NCI-H187 (cell line): ENCODE results near the gene CD226.
"Not testable (repeated sequence)": the region's sequence is repeated elsewhere in the genome, so short reads cannot be mapped to it uniquely, and the experiment has no call there.

Experiments used
- DNase-seq, 2 experiments: peaks; one replicate each; lab custom pipeline; 2025; lab: John Stamatoyannopoulos, UW

Gene CD226

GRCh38 chr18:69908838-69909237 is 38.8 kb downstream of the CD226 start:
- DNase-seq: no peak

- DNase-seq: no peak
Observed at GRCh38 chr18:69906765-69907164, 40.9 kb downstream of the CD226 start.

- no peak for DNase-seq
Observed at GRCh38 chr18:69900941-69901340, 46.7 kb downstream of the CD226 start.

GRCh38 chr18:69899154-69899923 is 48.3 kb downstream of the CD226 start:
- not testable (repeated sequence) for DNase-seq

GRCh38 chr18:69898241-69898861 is 49.3 kb downstream of the CD226 start:
- DNase-seq: no peak

GRCh38 chr18:69897397-69898108 is 50.1 kb downstream of the CD226 start:
- DNase-seq: no peak

GRCh38 chr18:69895066-69896047 is 52.3 kb downstream of the CD226 start:
- DNase-seq: no peak

GRCh38 chr18:69894467-69894866 is 53.2 kb downstream of the CD226 start:
- no peak for DNase-seq

GRCh38 chr18:69890558-69890957 is 57.1 kb downstream of the CD226 start:
- DNase-seq: no peak

GRCh38 chr18:69889009-69889408 is 58.7 kb downstream of the CD226 start:
- DNase-seq: no peak

- DNase-seq: no peak
Observed at GRCh38 chr18:69887256-69887655, 60.4 kb downstream of the CD226 start.

GRCh38 chr18:69885841-69886531 is 61.7 kb downstream of the CD226 start:
- DNase-seq: no peak

GRCh38 chr18:69885355-69885754 is 62.3 kb downstream of the CD226 start:
- no peak for DNase-seq

GRCh38 chr18:69883781-69884180 is 63.9 kb downstream of the CD226 start:
- DNase-seq: no peak

- DNase-seq: no peak
Observed at GRCh38 chr18:69882965-69883668, 64.6 kb downstream of the CD226 start.

- DNase-seq: no peak
Observed at GRCh38 chr18:69880083-69880482, 67.6 kb downstream of the CD226 start.

- not testable (repeated sequence) for DNase-seq
Observed at GRCh38 chr18:69879051-69879450, 68.6 kb downstream of the CD226 start.

GRCh38 chr18:69878213-69878933 is 69.3 kb downstream of the CD226 start:
- DNase-seq: no peak

GRCh38 chr18:69876490-69876889 is 71.2 kb downstream of the CD226 start:
- no peak for DNase-seq

GRCh38 chr18:69874058-69874457 is 73.6 kb downstream of the CD226 start:
- no peak for DNase-seq
